Mucosa of gallbladder (tissue), 1 donor: ENCODE data around the gene CADM2. TPM values are rescaled to one million over a fixed set of nuclear protein-coding genes. Genes with fewer than 3 reads are reported as not detected.

Experiments used
- DNase-seq: peaks from one replicate; pipeline ENCODE4 v3.0.0-alpha.2; 2020; ENCODE audit warnings: low spot score
- total RNA-seq: library from RNA; stranded (reverse); gene quantifications from one replicate; pipeline ENCODE4 v1.2.1, GENCODE V29; 2021
- donor health status: DM: no; HTN: no; CAD: no.

Gene CADM2
- total RNA-seq, 1 donor from 2014 or later = 7.9 TPM

- no peak for DNase-seq
Observed at GRCh38 chr3:85316252-85316651, 357.5 kb downstream of the CADM2 start.

- no peak for DNase-seq
Observed at GRCh38 chr3:85321892-85322291, 363.1 kb downstream of the CADM2 start.

GRCh38 chr3:85330071-85330470 lies 371.3 kb downstream of the CADM2 start:
- DNase-seq = no peak

GRCh38 chr3:85337895-85338294 lies 379.1 kb downstream of the CADM2 start:
- no peak for DNase-seq

GRCh38 chr3:85342915-85343314 lies 384.1 kb downstream of the CADM2 start:
- no peak for DNase-seq

GRCh38 chr3:85355572-85355971 lies 396.8 kb downstream of the CADM2 start:
- DNase-seq = no peak

GRCh38 chr3:85360742-85361387 lies 402.1 kb downstream of the CADM2 start:
- DNase-seq = peak; percentile 47

- DNase-seq = no peak
Observed at GRCh38 chr3:85364296-85364909, 405.6 kb downstream of the CADM2 start.

GRCh38 chr3:85370341-85370740 lies 411.6 kb downstream of the CADM2 start:
- no peak for DNase-seq

GRCh38 chr3:85376131-85376530 lies 417.3 kb downstream of the CADM2 start:
- no peak for DNase-seq

GRCh38 chr3:85377115-85377514 lies 418.3 kb downstream of the CADM2 start:
- no peak for DNase-seq

- no peak for DNase-seq
Observed at GRCh38 chr3:85384372-85384771, 425.6 kb downstream of the CADM2 start.

- DNase-seq = no peak
Observed at GRCh38 chr3:85387913-85388505, 429.2 kb downstream of the CADM2 start.

GRCh38 chr3:85394424-85394823 lies 435.6 kb downstream of the CADM2 start:
- DNase-seq = no peak

GRCh38 chr3:85397434-85397833 lies 438.6 kb downstream of the CADM2 start:
- no peak for DNase-seq

- no peak for DNase-seq
Observed at GRCh38 chr3:85426121-85426520, 467.3 kb downstream of the CADM2 start.

GRCh38 chr3:85427467-85427866 lies 468.7 kb downstream of the CADM2 start:
- DNase-seq = no peak

GRCh38 chr3:85432081-85432480 lies 473.3 kb downstream of the CADM2 start:
- no peak for DNase-seq

GRCh38 chr3:85433319-85433718 lies 474.5 kb downstream of the CADM2 start:
- no peak for DNase-seq

- DNase-seq = no peak
Observed at GRCh38 chr3:85455561-85456200, 496.9 kb downstream of the CADM2 start.

GRCh38 chr3:85474241-85474640 lies 515.5 kb downstream of the CADM2 start:
- DNase-seq = no peak

- no peak for DNase-seq
Observed at GRCh38 chr3:85475346-85475745, 516.6 kb downstream of the CADM2 start.
